Lung (tissue), 12 donors: ENCODE data around the gene TMEM30B. TPM values are rescaled to one million over a fixed set of nuclear protein-coding genes. Genes with fewer than 3 reads are reported as not detected.

ENCODE experiments used
- ATAC-seq: fragments of 200-7000 bp; cut with Tn5 transposase; one replicate; pipeline ENCODE4 v1.9.1; 2020; ENCODE audit warnings: moderate number of reproducible peaks; ENCODE audit not compliant: insufficient read depth, low FRiP score
- DNase-seq, 3 donors: peaks; one replicate each; pipeline ENCODE4 v3.0.0-alpha.2; 2013 to 2017
- H3K27ac ChIP-seq, 2 donors: one replicate each; pipeline ENCODE4 v1.5.1; 2013; ENCODE audit warnings: mild to moderate bottlenecking in 2 of 2, moderate library complexity in 2 of 2, control low read depth in 1 of 2, inconsistent platforms in 1 of 2, low read depth in 1 of 2, low read length in 1 of 2
- H3K27me3 ChIP-seq, 3 donors: one replicate each; pipeline ENCODE4 v1.5.1; 2013; ENCODE audit warnings: low read length in 2 of 3; ENCODE audit not compliant: control insufficient read depth in 3 of 3, insufficient read depth in 3 of 3
- H3K36me3 ChIP-seq, 4 donors: one replicate each; pipeline ENCODE4 v1.5.1; 2013; ENCODE audit warnings: low read length in 4 of 4, mild to moderate bottlenecking in 1 of 4, moderate library complexity in 1 of 4; ENCODE audit not compliant: control insufficient read depth in 4 of 4, insufficient read depth in 4 of 4
- H3K4me1 ChIP-seq, 5 donors: one replicate each; pipeline ENCODE4 v1.5.1; 2013; ENCODE audit warnings: low read length in 5 of 5, mild to moderate bottlenecking in 2 of 5, moderate library complexity in 1 of 5; ENCODE audit not compliant: control insufficient read depth in 5 of 5, insufficient read depth in 5 of 5
- H3K4me3 ChIP-seq: one replicate; pipeline ENCODE4 v1.5.1; 2013; ENCODE audit warnings: mild to moderate bottlenecking, control low read depth, moderate library complexity
- H3K9ac ChIP-seq, 2 donors: one replicate each; pipeline ENCODE4 v1.5.1; 2013; ENCODE audit warnings: low read length in 2 of 2, control low read depth in 1 of 2; ENCODE audit not compliant: insufficient read depth in 1 of 2
- H3K9me3 ChIP-seq, 4 donors: one replicate each; pipeline ENCODE4 v1.5.1; 2013; ENCODE audit warnings: low read length in 3 of 4, mild to moderate bottlenecking in 1 of 4, moderate library complexity in 1 of 4; ENCODE audit not compliant: control insufficient read depth in 4 of 4, insufficient read depth in 3 of 4
- WGBS, 2 donors: extraction: QIAGEN DNeasy Blood & Tissue Kit; methylation state at CpG; one replicate each; pipeline ENCODE4 v1.1.7; 2013; 5-methylcytosine and 5-hydroxymethylcytosine counted together
- polyA plus RNA-seq, 2 donors: library from polyadenylated mRNA; stranded (reverse); fragments of 200-250 nt; gene quantifications; one replicate each; pipeline ENCODE4 v1.2.1, GENCODE V29; 2013
- total RNA-seq, 2 donors: library from RNA; depleted of rRNA in 1 of 2; stranded (reverse); fragments of >200 nt in 1 of 2; gene quantifications; one replicate each; pipeline ENCODE4 v1.2.1, GENCODE V29; 2014 to 2021
- TF ChIP-seq, protein P1 (sequence below): IDR thresholded peaks from 2 replicates; pipeline ENCODE4 v1.5.1; 2012; ENCODE audit warnings: mild to moderate bottlenecking; ENCODE audit errors: control extremely low read depth, extremely low read depth
- donor health status: control.
- donor health status: control.
- donor health status: Bipolar disorder and iron deficiency.
- donor health status: healthy.
- donor health status: DM: yes; HTN: yes; CAD: no.

The TMEM30B gene
- total and polyA plus RNA-seq, 4 donors: 14.4 to 24.3 (median 20.1) TPM

DNA sequence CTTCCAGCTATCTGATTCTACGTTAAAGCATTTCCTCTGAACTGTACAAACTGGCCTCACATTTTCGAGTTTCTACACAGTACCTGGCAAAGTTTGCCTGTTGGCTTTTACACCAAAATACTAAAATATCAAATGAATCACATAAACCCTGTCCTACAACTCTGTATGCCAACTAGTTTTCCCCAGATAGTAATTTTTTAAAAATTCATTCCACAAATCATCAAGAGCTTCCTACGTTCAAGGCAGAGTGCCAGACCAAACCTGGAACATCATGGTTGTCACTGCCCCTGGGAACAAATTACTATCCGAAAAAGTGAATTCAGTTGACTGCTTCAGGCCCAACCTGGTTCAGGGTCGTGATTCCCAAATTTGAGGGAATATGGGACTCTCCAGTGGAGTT is 2.1 kb downstream of the TMEM30B start:
- ATAC-seq (no peak), DNase-seq (no peak)
- Histone ChIP-seq H3K4me3 (no peak overlapping the region), H3K27ac (peak overlapping the region in 1 of 2 donors; percentile 69), H3K36me3 (no peaks in the 10 kb centered on the region), H3K9ac (no peak overlapping the region), H3K4me1 (peaks cover 0 to 14% (median 5%) of the 10 kb centered on the region in 5 donors), H3K9me3 (peaks cover 0 to 9% (median 0%) of the 10 kb centered on the region in 4 donors), H3K27me3 (peaks cover 0 to 55% (median 36%) of the 10 kb centered on the region in 3 donors)
- TF ChIP-seq, protein P1, sequence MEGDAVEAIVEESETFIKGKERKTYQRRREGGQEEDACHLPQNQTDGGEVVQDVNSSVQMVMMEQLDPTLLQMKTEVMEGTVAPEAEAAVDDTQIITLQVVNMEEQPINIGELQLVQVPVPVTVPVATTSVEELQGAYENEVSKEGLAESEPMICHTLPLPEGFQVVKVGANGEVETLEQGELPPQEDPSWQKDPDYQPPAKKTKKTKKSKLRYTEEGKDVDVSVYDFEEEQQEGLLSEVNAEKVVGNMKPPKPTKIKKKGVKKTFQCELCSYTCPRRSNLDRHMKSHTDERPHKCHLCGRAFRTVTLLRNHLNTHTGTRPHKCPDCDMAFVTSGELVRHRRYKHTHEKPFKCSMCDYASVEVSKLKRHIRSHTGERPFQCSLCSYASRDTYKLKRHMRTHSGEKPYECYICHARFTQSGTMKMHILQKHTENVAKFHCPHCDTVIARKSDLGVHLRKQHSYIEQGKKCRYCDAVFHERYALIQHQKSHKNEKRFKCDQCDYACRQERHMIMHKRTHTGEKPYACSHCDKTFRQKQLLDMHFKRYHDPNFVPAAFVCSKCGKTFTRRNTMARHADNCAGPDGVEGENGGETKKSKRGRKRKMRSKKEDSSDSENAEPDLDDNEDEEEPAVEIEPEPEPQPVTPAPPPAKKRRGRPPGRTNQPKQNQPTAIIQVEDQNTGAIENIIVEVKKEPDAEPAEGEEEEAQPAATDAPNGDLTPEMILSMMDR: no peak
- whole genome bisulfite sequencing, 2 donors: 61 to 80% methylated on average over 5 of the region's 5 CpGs

DNA sequence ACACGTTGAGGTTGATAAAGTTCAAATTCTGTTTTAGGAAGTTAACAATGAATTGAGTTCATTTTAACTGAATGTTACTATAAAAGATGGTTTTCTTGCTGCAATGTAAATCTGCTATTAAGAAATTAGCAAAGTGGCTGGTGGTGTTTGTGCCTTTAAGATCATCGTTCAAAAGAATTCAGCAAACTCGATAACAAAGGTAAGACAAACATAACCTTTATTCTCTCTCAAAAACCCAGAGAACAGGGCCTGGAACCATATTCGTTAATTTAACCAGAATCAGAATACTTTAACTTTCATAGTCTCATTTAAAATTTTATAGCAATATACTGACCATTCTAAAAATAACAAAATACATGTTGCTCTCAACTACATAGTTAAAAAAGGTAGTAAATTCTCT is 3.4 kb downstream of the TMEM30B start:
- Histone ChIP-seq H3K36me3 (no peaks in the 10 kb centered on the region), H3K4me3 (no peak overlapping the region), H3K9ac (no peak overlapping the region), H3K4me1 (peaks cover 0 to 14% (median 5%) of the 10 kb centered on the region in 5 donors), H3K9me3 (peaks cover 0 to 9% (median 0%) of the 10 kb centered on the region in 4 donors), H3K27me3 (peaks cover 0 to 54% (median 38%) of the 10 kb centered on the region in 3 donors), H3K27ac (no peak overlapping the region)
- no peak for DNase-seq
- no peak for ATAC-seq
- WGBS, 2 donors: 70 to 84% methylated on average over 4 of the region's 4 CpGs
- TF ChIP-seq, protein P1: no peak

DNA sequence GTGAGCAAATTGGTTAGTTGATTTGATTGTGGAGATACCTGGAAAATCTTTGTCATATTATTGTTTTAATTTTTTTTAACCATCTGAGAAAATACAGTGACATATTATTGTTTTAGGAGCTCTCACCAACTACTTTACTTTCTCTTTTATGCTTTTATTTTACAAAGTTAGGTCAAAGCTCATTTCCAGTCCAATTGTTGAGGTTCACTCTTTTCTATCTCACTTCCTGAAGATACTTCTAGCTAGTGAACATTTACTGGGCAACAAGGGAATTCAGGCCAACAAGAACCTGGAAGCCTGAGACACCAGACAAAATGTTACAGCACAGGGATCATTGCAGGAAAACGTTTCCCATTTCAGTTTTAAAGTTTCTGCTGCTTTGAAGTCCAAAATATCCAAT is 3.9 kb downstream of the TMEM30B start:
- DNase-seq: no peak
- H3K4me3 ChIP-seq: no peak overlapping the region
- TF ChIP-seq, protein P1: no peak
- peaks cover 0 to 50% (median 38%) of the 10 kb centered on the region in 3 donors for H3K27me3 ChIP-seq
- no peak overlapping the region for H3K9ac ChIP-seq
- H3K4me1 ChIP-seq: peaks cover 0 to 14% (median 5%) of the 10 kb centered on the region in 5 donors
- H3K36me3 ChIP-seq: no peaks in the 10 kb centered on the region
- WGBS, 2 donors: 57 to 77% methylated on average over 1 of the region's 1 CpG
- H3K27ac ChIP-seq: no peak overlapping the region
- ATAC-seq: no peak
- H3K9me3 ChIP-seq: peaks cover 0 to 9% (median 0%) of the 10 kb centered on the region in 4 donors

DNA sequence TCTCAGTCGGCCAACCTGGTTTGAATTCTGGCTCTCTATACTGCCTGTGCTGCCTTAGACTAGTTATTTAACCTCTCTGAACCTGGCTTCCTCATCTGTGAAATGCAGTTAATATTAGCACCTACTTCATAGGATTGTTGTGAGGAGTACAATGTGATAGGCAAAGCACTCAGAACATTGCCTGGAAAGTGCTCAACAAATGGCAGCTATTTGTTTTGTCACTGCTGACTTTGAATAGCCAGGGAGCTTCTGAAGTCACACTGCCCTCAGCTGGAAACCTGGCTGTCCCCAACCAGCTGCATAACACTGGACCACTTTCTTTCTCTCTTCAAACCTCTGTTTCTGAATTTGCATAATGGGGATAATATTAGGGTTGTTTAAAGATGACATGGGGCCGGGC is 9.6 kb downstream of the TMEM30B start:
- Histone ChIP-seq H3K4me1 (peaks cover 0 to 7% (median 2%) of the 10 kb centered on the region in 5 donors), H3K9ac (no peak overlapping the region), H3K27ac (no peak overlapping the region), H3K27me3 (peaks cover 0 to 20% (median 15%) of the 10 kb centered on the region in 3 donors), H3K9me3 (no peaks in the 10 kb centered on the region), H3K4me3 (no peak overlapping the region), H3K36me3 (no peaks in the 10 kb centered on the region)
- no peak for DNase-seq
- 91 to 95% methylated on average over 2 of the region's 2 CpGs for WGBS, 2 donors
- TF ChIP-seq, protein P1: no peak
- no peak for ATAC-seq
